ENCODE results near the gene PPP1R27.

PPP1R27 gene

DNA sequence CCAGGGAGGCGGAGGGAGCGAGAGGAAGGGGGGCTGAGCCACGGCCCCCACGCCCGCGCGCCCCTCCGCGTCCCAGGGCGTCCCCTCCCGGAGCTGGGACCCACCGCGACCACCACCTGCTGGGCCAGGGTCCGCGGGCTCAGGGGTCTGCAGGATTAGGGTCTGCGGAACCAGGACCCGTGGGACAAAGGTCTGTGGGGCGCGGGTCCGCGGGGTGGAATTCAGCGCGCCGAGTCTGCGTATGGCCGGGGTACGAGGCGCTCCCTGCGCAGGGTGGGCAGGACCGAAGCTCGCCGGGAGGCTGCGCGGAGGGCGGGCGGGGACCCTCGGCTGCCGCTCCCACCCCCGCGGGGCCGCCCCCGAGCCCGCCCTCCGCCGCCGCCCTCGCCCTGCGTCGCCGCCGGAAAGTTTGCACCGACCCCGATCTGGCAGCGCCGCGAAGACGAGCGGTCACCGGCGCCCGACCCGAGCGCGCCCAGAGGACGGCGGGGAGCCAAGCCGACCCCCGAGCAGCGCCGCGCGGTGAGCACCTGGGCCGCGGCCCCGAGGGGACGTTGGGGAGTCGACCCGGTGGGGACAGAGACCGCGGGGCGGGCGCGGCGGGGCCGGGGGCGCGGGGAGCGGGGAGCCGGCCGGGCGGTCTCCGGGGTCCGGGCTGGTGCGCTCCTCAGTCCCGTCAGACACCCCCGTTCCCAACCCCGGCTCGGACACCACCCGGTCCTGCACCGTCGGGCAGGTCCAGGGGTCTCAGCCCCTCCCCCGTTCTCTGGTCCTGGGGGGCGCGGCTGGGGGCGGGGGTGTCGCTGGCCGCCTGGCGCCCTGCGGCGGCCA is 30.9 kb downstream of the PPP1R27 start, which contains the start of gene GCGR:
Gene GCGR (plus strand): TSS at position 423 of the 831 bp plus-strand sequence. CDS start 4,869 bp downstream, outside the sequence.
- no peak for DNase-seq

DNA sequence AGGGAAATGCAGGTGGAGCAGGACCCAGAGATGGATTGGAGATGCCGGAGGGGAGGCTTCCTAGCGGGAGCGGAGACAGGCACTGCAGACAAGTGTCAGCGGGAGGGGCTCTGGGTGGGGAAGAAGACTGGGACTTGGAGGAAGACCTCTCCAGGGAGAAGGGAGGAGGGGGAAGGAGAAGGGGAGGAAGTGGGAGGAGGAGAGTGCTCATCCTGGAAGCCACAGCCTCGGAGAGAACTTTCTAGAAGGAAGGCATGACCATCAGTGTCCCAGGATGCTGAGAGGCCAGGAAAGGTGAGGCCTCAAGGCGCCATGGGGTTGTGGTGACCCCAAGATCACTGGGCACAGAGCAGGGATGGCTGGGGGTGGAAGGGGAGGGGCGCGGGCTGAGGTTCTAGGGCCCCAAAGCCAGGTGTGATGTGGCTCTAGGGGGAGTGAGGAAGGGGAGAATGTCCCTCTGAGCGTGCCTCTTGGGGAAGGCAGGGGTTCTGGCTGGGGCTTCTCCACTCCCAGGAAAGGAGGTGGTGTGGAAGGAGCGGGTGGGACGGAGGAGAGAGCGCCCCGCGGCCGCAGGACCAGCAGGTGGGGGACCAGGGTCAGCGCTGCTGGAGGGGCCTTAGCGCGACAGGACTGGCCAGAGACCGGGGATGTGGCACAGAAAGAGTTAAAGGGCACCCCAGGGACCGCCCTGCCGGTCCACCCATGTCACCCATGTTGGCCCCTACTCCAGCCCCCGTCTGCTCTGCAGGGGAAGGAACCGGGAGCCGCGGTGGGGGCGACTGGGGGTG is 31.8 kb downstream of the PPP1R27 start:
- no peak for DNase-seq

DNA sequence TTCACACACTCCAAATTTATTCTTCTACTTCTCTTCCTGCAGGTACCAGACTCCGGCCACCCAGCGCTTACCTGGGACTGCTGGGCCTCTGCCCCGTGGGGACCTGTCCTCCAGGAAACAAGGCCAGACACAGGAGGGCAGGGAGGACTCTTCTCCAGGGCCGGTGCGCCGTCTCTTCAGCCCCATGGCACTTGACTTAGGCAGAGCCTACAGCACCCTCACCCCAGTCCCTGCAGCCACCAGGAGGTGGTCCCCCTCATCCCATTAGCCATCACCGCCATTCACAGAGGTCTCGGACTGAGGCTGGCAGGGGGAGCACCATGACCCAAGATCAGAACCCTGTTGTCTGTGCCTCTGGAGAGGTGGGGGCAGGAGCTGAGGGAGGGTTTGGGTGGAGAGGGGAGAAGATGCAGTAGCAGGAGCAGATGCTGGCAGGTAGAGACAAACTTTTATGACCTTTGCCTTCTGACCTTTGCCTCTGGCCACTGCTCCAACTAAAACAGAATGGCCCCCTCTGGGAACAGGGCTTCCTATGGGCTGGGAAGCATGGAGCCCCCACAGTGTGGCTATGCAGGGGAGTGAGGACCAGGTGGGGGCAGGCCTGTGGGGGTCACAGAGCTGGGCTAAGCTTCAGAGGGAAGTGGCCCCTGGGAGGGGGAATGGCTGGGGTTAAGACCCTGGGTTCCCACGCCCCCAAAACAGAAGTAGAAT is 32.6 kb downstream of the PPP1R27 start:
- no peak for DNase-seq

DNA sequence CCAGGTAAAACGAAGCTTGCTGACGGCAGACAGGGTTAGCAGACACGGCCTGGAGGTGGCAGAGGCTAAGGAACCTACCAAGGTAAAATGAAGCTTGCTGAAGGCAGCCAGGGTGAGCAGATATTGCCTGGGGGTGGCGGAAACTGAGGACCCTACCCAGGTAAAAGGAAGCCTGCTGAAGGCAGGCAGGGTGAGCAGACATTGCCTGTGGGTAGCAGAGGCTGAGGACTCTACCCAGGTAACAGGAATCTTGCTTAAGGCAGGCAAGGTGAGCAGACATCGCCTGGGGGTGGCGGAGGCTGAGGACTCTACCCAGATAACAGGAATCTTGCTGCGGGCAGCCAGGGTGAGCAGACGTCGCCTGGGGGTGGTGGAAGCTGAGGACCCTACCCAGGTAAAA is 33.5 kb downstream of the PPP1R27 start:
- DNase-seq = no peak

DNA sequence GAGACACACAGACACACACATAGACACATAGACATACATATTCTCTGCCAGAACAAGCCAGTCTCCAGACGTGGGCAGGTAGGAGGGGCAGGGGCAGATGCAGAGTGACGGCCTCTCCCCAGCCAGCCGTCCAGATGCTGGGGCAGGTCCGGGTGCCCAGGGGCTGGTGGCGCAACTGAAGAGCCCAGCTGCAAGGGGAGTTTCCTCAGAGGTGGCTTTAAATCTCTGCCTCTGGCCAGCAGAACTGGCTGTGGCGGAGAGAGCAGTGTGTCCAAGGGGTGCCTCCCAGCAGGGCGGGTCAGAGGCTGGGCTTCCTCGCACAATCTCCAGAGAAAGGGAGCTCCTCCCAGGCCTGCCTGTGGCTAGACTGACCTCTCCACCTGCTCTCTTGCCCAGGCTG is 40.3 kb downstream of the PPP1R27 start:
- DNase-seq = no peak

DNA sequence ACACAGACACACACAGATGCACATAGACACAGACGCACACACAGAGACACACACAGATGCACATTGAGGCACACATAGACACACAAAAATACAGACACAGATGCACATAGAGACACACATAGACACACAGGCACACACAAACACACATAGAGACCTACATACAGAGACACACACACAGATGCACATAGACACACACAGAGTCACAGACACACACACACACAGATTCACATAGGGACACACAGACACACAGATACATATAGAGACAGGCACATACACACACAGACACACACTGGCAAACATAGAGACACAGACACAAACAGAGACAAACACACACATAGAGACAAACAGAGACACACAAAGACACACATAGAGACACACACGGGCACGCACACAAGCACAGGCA is 40.8 kb downstream of the PPP1R27 start:
- DNase-seq = no peak

DNA sequence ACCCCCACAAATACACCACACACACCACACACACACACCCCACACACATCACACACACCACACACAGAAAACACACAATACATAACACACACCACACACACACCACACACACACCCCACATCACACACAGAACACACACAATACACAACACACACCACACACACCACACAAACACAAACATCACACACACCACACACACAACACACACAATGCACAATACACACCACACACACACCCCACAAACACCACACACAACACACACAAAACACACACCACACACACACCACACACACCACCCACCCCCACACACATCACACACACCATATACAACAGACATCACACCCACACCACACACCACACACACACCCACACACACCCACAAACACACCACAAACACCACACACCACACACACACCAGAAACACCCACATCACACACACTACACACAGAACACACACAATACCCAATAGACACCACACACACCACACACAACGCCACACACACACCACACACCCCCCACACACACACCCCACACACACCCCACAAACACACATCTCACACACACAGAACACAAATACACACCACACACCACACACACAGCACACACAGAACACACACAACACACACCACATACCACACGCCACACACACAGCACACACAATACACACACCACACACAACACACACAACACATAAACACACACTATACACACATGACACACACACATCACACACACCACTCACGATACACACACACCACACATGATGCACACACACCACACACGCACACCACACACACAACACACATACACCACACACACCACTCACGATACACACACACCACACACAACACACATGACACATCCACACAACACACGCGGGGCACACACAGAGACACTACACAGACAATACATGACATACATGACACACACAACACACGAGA is 41.9 kb downstream of the PPP1R27 start:
- DNase-seq = no peak
